Thoracic aorta (tissue), 2 donors: ENCODE data around the gene CCDC7. TPM values are rescaled to one million over a fixed set of nuclear protein-coding genes. Genes with fewer than 3 reads are reported as not detected.

ENCODE experiments used
- ATAC-seq: fragments of 150-250 bp; one replicate; pipeline ENCODE4 v1.8.0; 2017; ENCODE audit warnings: low read depth; ENCODE audit not compliant: insufficient number of reproducible peaks, low FRiP score
- DNase-seq: peaks from one replicate; pipeline ENCODE4 v3.0.0-alpha.2; 2020; ENCODE audit warnings: low spot score
- H3K27ac ChIP-seq, 2 donors: fragments of 200-600 bp; sonication (generic); 1 replicate in 1 of 2; 2 replicates in 1 of 2; pipeline ENCODE4 v1.5.1; 2016; ENCODE audit warnings: mild to moderate bottlenecking in 2 of 2, moderate library complexity in 2 of 2
- H3K27me3 ChIP-seq: fragments of 200-600 bp; sonication (generic); replicated peaks from 2 replicates; pipeline ENCODE4 v1.6.0; 2016; ENCODE audit warnings: mild to moderate bottlenecking; ENCODE audit not compliant: insufficient read depth
- H3K36me3 ChIP-seq: fragments of 200-600 bp; sonication (generic); one replicate; pipeline ENCODE4 v1.5.1; 2016
- H3K4me1 ChIP-seq, 2 donors: fragments of 200-600 bp; sonication (generic); 1 replicate in 1 of 2; 2 replicates in 1 of 2; pipeline versions ENCODE4 v1.5.1 to v1.6.0; 2016; ENCODE audit warnings: low read depth in 2 of 2, mild to moderate bottlenecking in 1 of 2; ENCODE audit not compliant: control insufficient read depth in 1 of 2
- H3K4me3 ChIP-seq: fragments of 200-600 bp; sonication (generic); 2 replicates; pipeline ENCODE4 v1.5.1; 2016; ENCODE audit warnings: mild to moderate bottlenecking
- H3K9me3 ChIP-seq: fragments of 200-600 bp; sonication (generic); 2 replicates; pipeline ENCODE4 v1.5.1; 2016
- total RNA-seq, 2 donors: library from RNA; depleted of rRNA; stranded (reverse); fragments of >200 nt; gene quantifications; one replicate each; pipeline versions ENCODE4 v1.1.0 to v1.2.3, GENCODE V29; 2016
- TF ChIP-seq, protein P1 (sequence below): fragments of 200-600 bp; sonication (generic); IDR thresholded peaks from one replicate; pipeline ENCODE4 v1.5.1; 2019; ENCODE audit warnings: antibody characterized with exemption

The CCDC7 gene
- total RNA-seq, 2 donors from 2014 or later = 35.6 to 70.8 TPM

DNA sequence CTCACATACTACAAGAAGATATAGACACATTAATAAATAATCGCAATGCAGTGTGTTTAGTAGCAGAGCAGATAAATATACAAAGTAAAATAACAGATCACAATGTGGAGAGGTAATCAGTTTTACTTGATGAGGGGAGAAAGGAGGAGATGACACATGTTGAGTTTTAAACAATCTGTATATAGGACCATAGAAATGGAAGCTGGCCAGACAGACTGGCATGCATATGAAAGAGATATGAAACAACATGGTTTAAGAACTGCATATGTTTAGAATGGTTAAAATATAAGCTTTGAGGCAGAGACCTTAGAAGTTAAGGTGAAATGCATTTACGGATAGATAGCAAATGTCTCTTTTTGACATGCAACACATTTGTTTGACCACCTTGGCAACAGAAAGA is 19.8 kb upstream of the CCDC7 start:
- H3K9me3 ChIP-seq = no peaks in the 10 kb centered on the region
- H3K4me3 ChIP-seq = no peak overlapping the region
- TF ChIP-seq, protein P1, sequence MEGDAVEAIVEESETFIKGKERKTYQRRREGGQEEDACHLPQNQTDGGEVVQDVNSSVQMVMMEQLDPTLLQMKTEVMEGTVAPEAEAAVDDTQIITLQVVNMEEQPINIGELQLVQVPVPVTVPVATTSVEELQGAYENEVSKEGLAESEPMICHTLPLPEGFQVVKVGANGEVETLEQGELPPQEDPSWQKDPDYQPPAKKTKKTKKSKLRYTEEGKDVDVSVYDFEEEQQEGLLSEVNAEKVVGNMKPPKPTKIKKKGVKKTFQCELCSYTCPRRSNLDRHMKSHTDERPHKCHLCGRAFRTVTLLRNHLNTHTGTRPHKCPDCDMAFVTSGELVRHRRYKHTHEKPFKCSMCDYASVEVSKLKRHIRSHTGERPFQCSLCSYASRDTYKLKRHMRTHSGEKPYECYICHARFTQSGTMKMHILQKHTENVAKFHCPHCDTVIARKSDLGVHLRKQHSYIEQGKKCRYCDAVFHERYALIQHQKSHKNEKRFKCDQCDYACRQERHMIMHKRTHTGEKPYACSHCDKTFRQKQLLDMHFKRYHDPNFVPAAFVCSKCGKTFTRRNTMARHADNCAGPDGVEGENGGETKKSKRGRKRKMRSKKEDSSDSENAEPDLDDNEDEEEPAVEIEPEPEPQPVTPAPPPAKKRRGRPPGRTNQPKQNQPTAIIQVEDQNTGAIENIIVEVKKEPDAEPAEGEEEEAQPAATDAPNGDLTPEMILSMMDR = no peak
- ATAC-seq (no peak), DNase-seq (no peak)
- no peaks in the 10 kb centered on the region for H3K27me3 ChIP-seq
- no peaks in the 10 kb centered on the region for H3K4me1 ChIP-seq
- no peak overlapping the region for H3K27ac ChIP-seq
- H3K36me3 ChIP-seq = no peaks in the 10 kb centered on the region

GRCh38 chr10:32433542-32433941 is 12.4 kb upstream of the CCDC7 start:
- H3K9me3 ChIP-seq = no peaks in the 10 kb centered on the region
- no peaks in the 10 kb centered on the region for H3K36me3 ChIP-seq
- ATAC-seq (no peak), DNase-seq (no peak)
- H3K27me3 ChIP-seq = no peaks in the 10 kb centered on the region
- TF ChIP-seq, protein P1 = no peak
- no peaks in the 10 kb centered on the region for H3K4me1 ChIP-seq
- H3K27ac ChIP-seq = no peak overlapping the region
- H3K4me3 ChIP-seq = no peak overlapping the region

GRCh38 chr10:32436215-32436614 is 9.7 kb upstream of the CCDC7 start:
- Histone ChIP-seq H3K27ac (no peak overlapping the region), H3K4me1 (no peaks in the 10 kb centered on the region), H3K4me3 (no peak overlapping the region), H3K9me3 (no peaks in the 10 kb centered on the region), H3K27me3 (no peaks in the 10 kb centered on the region), H3K36me3 (no peaks in the 10 kb centered on the region)
- TF ChIP-seq, protein P1 = no peak
- no peak for ATAC-seq
- DNase-seq = no peak

DNA sequence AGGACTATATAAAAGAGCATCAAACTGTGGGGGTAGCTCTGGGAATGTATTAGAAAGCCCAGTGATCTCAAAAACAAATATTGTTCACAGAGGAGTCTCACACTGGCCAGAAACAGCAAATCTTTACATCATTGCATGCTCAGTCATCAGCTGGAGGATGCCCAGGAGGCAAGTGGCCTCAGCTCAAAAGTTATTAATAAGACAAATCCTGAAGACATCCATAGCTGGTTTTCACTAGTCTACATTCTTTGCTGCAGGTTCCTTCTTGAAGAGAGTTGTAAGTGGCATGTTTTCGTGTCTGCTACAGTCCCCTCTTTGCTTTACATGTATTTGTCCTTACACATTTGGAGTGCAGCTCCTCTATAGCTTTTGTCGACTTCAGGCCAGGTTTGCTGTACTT is 8.6 kb upstream of the CCDC7 start:
- TF ChIP-seq, protein P1 = no peak
- Histone ChIP-seq H3K4me3 (no peak overlapping the region), H3K27me3 (no peaks in the 10 kb centered on the region), H3K9me3 (no peaks in the 10 kb centered on the region), H3K4me1 (no peaks in the 10 kb centered on the region), H3K36me3 (no peaks in the 10 kb centered on the region), H3K27ac (no peak overlapping the region)
- ATAC-seq (no peak), DNase-seq (no peak)

DNA sequence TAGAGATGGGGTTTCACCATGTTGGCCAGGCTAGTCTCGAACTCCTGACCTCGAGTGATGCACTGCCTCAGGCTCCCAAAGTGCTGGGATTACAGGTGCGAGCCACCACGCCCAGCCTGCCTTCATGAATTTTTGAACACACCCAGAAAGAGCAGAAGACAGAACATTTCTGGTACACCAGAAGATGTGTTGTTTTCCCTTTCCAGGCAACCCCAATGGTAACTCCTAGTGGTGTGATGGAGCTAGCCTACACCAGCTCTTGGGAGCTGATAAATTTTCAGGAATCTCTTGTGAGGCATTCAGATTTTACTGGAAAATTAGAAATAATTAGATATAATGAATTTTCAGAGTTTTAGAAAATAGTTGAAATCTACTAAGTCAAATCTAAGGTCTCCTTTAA is 904 bp upstream of the CCDC7 start:
- ATAC-seq = no peak
- DNase-seq = no peak
- TF ChIP-seq, protein P1 = no peak
- H3K36me3 ChIP-seq = no peaks in the 10 kb centered on the region
- peak overlapping the region; percentile 87 for H3K4me3 ChIP-seq
- no peaks in the 10 kb centered on the region for H3K27me3 ChIP-seq
- H3K4me1 ChIP-seq = peaks cover 4 to 13% of the 10 kb centered on the region in 2 donors
- H3K9me3 ChIP-seq = no peaks in the 10 kb centered on the region
- H3K27ac ChIP-seq = peak overlapping the region in 1 of 2 donors; percentile 89
